Ovary (tissue), 9 donors: ENCODE results near the gene BAHCC1. TPM values are rescaled to one million over a fixed set of nuclear protein-coding genes. Genes with fewer than 3 reads are reported as not detected.

Source experiments
- DNase-seq, 5 donors: peaks; one replicate each; pipeline ENCODE4 v3.0.0-alpha.2; 2019 to 2020
- H3K27ac ChIP-seq, 2 donors: fragments of 200-600 bp; one replicate each; pipeline versions ENCODE4 v1.5.1 to v1.8.0; 2019 to 2022
- H3K27me3 ChIP-seq: fragments of 200-600 bp; one replicate; pipeline ENCODE4 v1.8.0; 2022
- H3K36me3 ChIP-seq: fragments of 200-600 bp; sonication (generic); one replicate; pipeline ENCODE4 v1.5.1; 2019
- H3K4me1 ChIP-seq: one replicate; pipeline ENCODE4 v1.8.1; 2013; ENCODE audit warnings: mild to moderate bottlenecking, moderate library complexity; ENCODE audit not compliant: insufficient read depth
- H3K4me3 ChIP-seq: fragments of 200-600 bp; sonication (generic); one replicate; pipeline ENCODE4 v1.5.1; 2017
- H3K9me3 ChIP-seq, 2 donors: fragments of 200-600 bp in 1 of 2; sonication (generic) in 1 of 2; one replicate each; pipeline versions ENCODE4 v1.5.1 to v1.8.1; 2013 to 2019; ENCODE audit warnings: mild to moderate bottlenecking in 1 of 2, moderate library complexity in 1 of 2
- CTCF ChIP-seq, 3 donors: fragments of 450-650 bp in 2 of 3; fragments of 200-600 bp in 1 of 3; IDR thresholded peaks; one replicate each; pipeline versions ENCODE4 v1.5.1 to v1.8.0; 2016 to 2022; ENCODE audit warnings: antibody characterized with exemption in 3 of 3, mild to moderate bottlenecking in 1 of 3
- EP300 ChIP-seq: sonication (generic); formaldehyde crosslinking; IDR thresholded peaks from one replicate; pipeline ENCODE4 v1.6.1; 2017; ENCODE audit warnings: antibody characterized with exemption
- POLR2A ChIP-seq: fragments of 450-650 bp; IDR thresholded peaks from one replicate; pipeline ENCODE4 v1.6.1; 2017; ENCODE audit warnings: antibody characterized with exemption, mild to moderate bottlenecking, moderate library complexity
- WGBS, 3 donors: extraction: QIAGEN DNeasy Blood & Tissue Kit in 1 of 3; methylation state at CpG; one replicate each; pipeline versions ENCODE4 v1.1.5 to v1.1.7; 2013 to 2017; 5-methylcytosine and 5-hydroxymethylcytosine counted together
- intact Hi-C, 4 donors: fragments of 100-400 bp; cut with DNase I; formaldehyde crosslinking; loops; one replicate each; pipeline versions ENCODE4 v1.11.0 to v1.15.1; 2022 to 2023
- polyA plus RNA-seq, 2 donors: library from polyadenylated mRNA; stranded (reverse); fragments of 200-250 nt in 1 of 2; fragments of 350-450 nt in 1 of 2; fragmentation: Illumina TruSeq in 1 of 2; extraction: RNeasy Lipid Tissue Mini Kit (QIAGEN cat#74804) in 1 of 2; gene quantifications; one replicate each; pipeline ENCODE4 v1.2.3, GENCODE V29; 2013 to 2014
- total RNA-seq, 7 donors: library from RNA; depleted of rRNA in 2 of 7; stranded (reverse); fragments of >200 nt in 2 of 7; fragmentation: NEBNext Ultra II Directional in 3 of 7; extraction: Animal tissue kit (Norgen Biotek cat#: 25700) in 3 of 7; gene quantifications; one replicate each; pipeline versions ENCODE4 v1.1.0 to v1.2.4, GENCODE V29; 2016 to 2023
- donor health status: DM: no; HTN: no; CAD: no; lungs with moderate emphysema.
- donor health status: DM: no; HTN: no; CAD: no.
- donor health status: Bipolar disorder and iron deficiency.
- donor health status: DM: yes; HTN: yes; CAD: no.
- donor health status: DM: no; HTN: no; CAD: no.
- donor health status: DM: yes; HTN: yes; CAD: no.

The BAHCC1 gene
- total and polyA plus RNA-seq, 9 donors = 1.9 to 31.9 (median 18.4) TPM

- H3K4me3 ChIP-seq = no peak overlapping the region
- no peaks in the 10 kb centered on the region for H3K27me3 ChIP-seq
- intact Hi-C loops = no loop called here
- H3K4me1 ChIP-seq = no peaks in the 10 kb centered on the region
- H3K36me3 ChIP-seq = no peaks in the 10 kb centered on the region
- no peak for DNase-seq
- no peak for TF ChIP-seq POLR2A
- TF ChIP-seq EP300 = no peak
- TF ChIP-seq CTCF (IDR thresholded peaks at IDR 0.05) = no peak
- WGBS, 3 donors = 91 to 92% (median 92%) methylated on average over 46 to 50 of the region's 50 CpGs
- no peak overlapping the region for H3K27ac ChIP-seq
- H3K9me3 ChIP-seq = no peaks in the 10 kb centered on the region
Observed at GRCh38 chr17:81461607-81462500, 66.6 kb downstream of the BAHCC1 start.

- Histone ChIP-seq H3K36me3 (no peaks in the 10 kb centered on the region), H3K4me3 (no peak overlapping the region), H3K9me3 (no peaks in the 10 kb centered on the region), H3K27ac (no peak overlapping the region), H3K4me1 (no peaks in the 10 kb centered on the region), H3K27me3 (no peaks in the 10 kb centered on the region)
- intact Hi-C loops = no loop called here
- 90 to 96% (median 95%) methylated on average over 29 to 33 of the region's 33 CpGs for WGBS, 3 donors
- no peak for DNase-seq
- no peak for TF ChIP-seq POLR2A
- no peak for TF ChIP-seq EP300
- TF ChIP-seq CTCF (IDR thresholded peaks at IDR 0.05) = no peak
Observed at GRCh38 chr17:81462506-81463125, 67.4 kb downstream of the BAHCC1 start.

GRCh38 chr17:81463506-81463905 lies 68.2 kb downstream of the BAHCC1 start:
- WGBS, 3 donors = 94 to 96% (median 96%) methylated on average over 25 to 32 of the region's 32 CpGs
- Histone ChIP-seq H3K4me1 (no peaks in the 10 kb centered on the region), H3K9me3 (no peaks in the 10 kb centered on the region), H3K27me3 (no peaks in the 10 kb centered on the region), H3K4me3 (no peak overlapping the region), H3K36me3 (no peaks in the 10 kb centered on the region), H3K27ac (no peak overlapping the region)
- TF ChIP-seq CTCF (IDR thresholded peaks at IDR 0.05) (no peak), POLR2A (no peak), EP300 (no peak)
- DNase-seq = no peak
- intact Hi-C loops = no loop called here

GRCh38 chr17:81464586-81464985 lies 69.3 kb downstream of the BAHCC1 start:
- no peak overlapping the region for H3K27ac ChIP-seq
- TF ChIP-seq CTCF (IDR thresholded peaks at IDR 0.05) (no peak), POLR2A (no peak), EP300 (no peak)
- no peak overlapping the region for H3K4me3 ChIP-seq
- no peaks in the 10 kb centered on the region for H3K9me3 ChIP-seq
- H3K27me3 ChIP-seq = no peaks in the 10 kb centered on the region
- H3K4me1 ChIP-seq = no peaks in the 10 kb centered on the region
- no peak for DNase-seq
- intact Hi-C loops = no loop called here
- WGBS, 3 donors = 82 to 89% (median 87%) methylated on average over 9 of the region's 9 CpGs
- no peaks in the 10 kb centered on the region for H3K36me3 ChIP-seq
